Activated naive CD4-positive, alpha-beta T cell treated with anti-CD3 and anti-CD28 coated beads, Interleukin-2, amount 50 U/mL, for 72 hours (primary cell): Measurements from ENCODE around the gene ARHGAP25. TPM values are rescaled to one million over a fixed set of nuclear protein-coding genes. Genes with fewer than 3 reads are reported as not detected.

Source experiments
- ATAC-seq, 2 donors: fragments of 150-1000 bp; cut with Tn5 transposase; 2 replicates each; pipeline ENCODE4 v1.10.0; 2021; ENCODE audit warnings: mild to moderate bottlenecking in 2 of 2, moderate library complexity in 2 of 2
- DNase-seq, 2 donors: peaks; one replicate each; pipeline ENCODE4 v3.0.0; 2021 to 2022; ENCODE audit warnings: low spot score in 2 of 2
- H3K27ac Mint-ChIP-seq, 2 donors: one replicate each; pipeline ENCODE4 v1.8.0; 2022; ENCODE audit warnings: mild to moderate bottlenecking in 2 of 2, mixed read lengths in 2 of 2
- H3K36me3 Mint-ChIP-seq, 2 donors: one replicate each; pipeline ENCODE4 v1.8.0; 2022; ENCODE audit warnings: mixed read lengths in 2 of 2
- H3K9me3 Mint-ChIP-seq, 2 donors: one replicate each; pipeline ENCODE4 v1.8.0; 2022; ENCODE audit warnings: mixed read lengths in 2 of 2
- total RNA-seq, 2 donors: library from RNA; stranded (reverse); gene quantifications; one replicate each; pipeline ENCODE4 v1.2.3, GENCODE V29; 2022

ARHGAP25 gene
- total RNA-seq, 2 donors from 2014 or later: 37.7 to 43.0 TPM

- Mint-ChIP-seq H3K36me3 (peaks cover 26 to 33% of the 10 kb centered on the region in 2 donors), H3K27ac (no peak overlapping the region), H3K9me3 (no peaks in the 10 kb centered on the region)
- DNase-seq: no peak
- no peak for ATAC-seq
Observed at GRCh38 chr2:68813596-68813995, 79.0 kb downstream of the ARHGAP25 start.

GRCh38 chr2:68817306-68817705 lies 82.7 kb downstream of the ARHGAP25 start:
- DNase-seq (no peak), ATAC-seq (no peak)
- peak overlapping the region; percentile 84 to 93 for H3K27ac Mint-ChIP-seq
- no peaks in the 10 kb centered on the region for H3K9me3 Mint-ChIP-seq
- H3K36me3 Mint-ChIP-seq: peaks cover 27 to 32% of the 10 kb centered on the region in 2 donors

GRCh38 chr2:68819556-68819955 lies 84.9 kb downstream of the ARHGAP25 start:
- H3K27ac Mint-ChIP-seq: peak overlapping the region; percentile 29 to 84
- DNase-seq (no peak), ATAC-seq (no peak)
- H3K36me3 Mint-ChIP-seq: peaks cover 32 to 38% of the 10 kb centered on the region in 2 donors
- H3K9me3 Mint-ChIP-seq: no peaks in the 10 kb centered on the region

GRCh38 chr2:68822207-68822872 lies 87.7 kb downstream of the ARHGAP25 start:
- no peaks in the 10 kb centered on the region for H3K9me3 Mint-ChIP-seq
- ATAC-seq (no peak), DNase-seq (no peak)
- peak overlapping the region in 1 of 2 donors; percentile 36 for H3K27ac Mint-ChIP-seq
- peaks cover 47 to 49% of the 10 kb centered on the region in 2 donors for H3K36me3 Mint-ChIP-seq

GRCh38 chr2:68824831-68825230 lies 90.2 kb downstream of the ARHGAP25 start:
- DNase-seq (no peak), ATAC-seq (no peak)
- H3K27ac Mint-ChIP-seq: peak overlapping the region; percentile 61 to 74
- H3K36me3 Mint-ChIP-seq: peaks cover 33 to 40% of the 10 kb centered on the region in 2 donors
- no peaks in the 10 kb centered on the region for H3K9me3 Mint-ChIP-seq

- no peak for ATAC-seq
- DNase-seq: no peak
- peak overlapping the region; percentile 51 to 74 for H3K27ac Mint-ChIP-seq
- H3K36me3 Mint-ChIP-seq: peaks cover 33 to 40% of the 10 kb centered on the region in 2 donors
- H3K9me3 Mint-ChIP-seq: no peaks in the 10 kb centered on the region
Observed at GRCh38 chr2:68825866-68826265, 91.3 kb downstream of the ARHGAP25 start.

- Mint-ChIP-seq H3K9me3 (no peaks in the 10 kb centered on the region), H3K36me3 (peaks cover 26 to 33% of the 10 kb centered on the region in 2 donors)
Observed at GRCh38 chr2:68827666-68828065, 93.1 kb downstream of the ARHGAP25 start.

GRCh38 chr2:68828887-68829708 lies 94.5 kb downstream of the ARHGAP25 start:
- DNase-seq (peak; percentile 32 to 73), ATAC-seq (peak; percentile 36 to 50)
- H3K36me3 Mint-ChIP-seq: peaks cover 16 to 20% of the 10 kb centered on the region in 2 donors
- H3K9me3 Mint-ChIP-seq: no peaks in the 10 kb centered on the region
- peak overlapping the region; percentile 84 to 94 for H3K27ac Mint-ChIP-seq

More at GRCh38 chr2:68827666-68828065, 93.1 kb downstream of the ARHGAP25 start:
- DNase-seq (no peak), ATAC-seq (no peak)
- no peak overlapping the region for H3K27ac Mint-ChIP-seq

- DNase-seq: no peak
- Mint-ChIP-seq H3K36me3 (peaks cover 9 to 14% of the 10 kb centered on the region in 2 donors), H3K9me3 (no peaks in the 10 kb centered on the region), H3K27ac (peak overlapping the region; percentile 84 to 94)
- ATAC-seq: peak; percentile 11 to 23
Observed at GRCh38 chr2:68829749-68830148, 95.1 kb downstream of the ARHGAP25 start.

- H3K9me3 Mint-ChIP-seq: no peaks in the 10 kb centered on the region
- ATAC-seq (peak; percentile 18 to 30), DNase-seq (no peak)
- H3K36me3 Mint-ChIP-seq: no peaks in the 10 kb centered on the region
- peak overlapping the region; percentile 87 to 89 for H3K27ac Mint-ChIP-seq
Observed at GRCh38 chr2:68831686-68832232, 97.1 kb downstream of the ARHGAP25 start.

GRCh38 chr2:68832233-68832869 lies 97.7 kb downstream of the ARHGAP25 start:
- Mint-ChIP-seq H3K36me3 (no peaks in the 10 kb centered on the region), H3K27ac (peak overlapping the region; percentile 87 to 89), H3K9me3 (no peaks in the 10 kb centered on the region)
- peak; percentile 15 to 79 for DNase-seq
- peak; percentile 72 to 86 for ATAC-seq

- Mint-ChIP-seq H3K36me3 (no peaks in the 10 kb centered on the region), H3K9me3 (no peaks in the 10 kb centered on the region), H3K27ac (peak overlapping the region in 1 of 2 donors; percentile 87)
- DNase-seq (no peak), ATAC-seq (no peak)
Observed at GRCh38 chr2:68833162-68833561, 98.6 kb downstream of the ARHGAP25 start.

GRCh38 chr2:68834737-68835376 lies 100.2 kb downstream of the ARHGAP25 start:
- no peak for DNase-seq
- H3K27ac Mint-ChIP-seq: peak overlapping the region; percentile 81 to 86
- peaks cover 0 to 11% of the 10 kb centered on the region in 2 donors for H3K36me3 Mint-ChIP-seq
- no peak for ATAC-seq
- no peaks in the 10 kb centered on the region for H3K9me3 Mint-ChIP-seq

- H3K36me3 Mint-ChIP-seq: peaks cover 0 to 18% of the 10 kb centered on the region in 2 donors
- no peak for ATAC-seq
Observed at GRCh38 chr2:68835621-68836020, 101.0 kb downstream of the ARHGAP25 start.

GRCh38 chr2:68837164-68837860 lies 102.7 kb downstream of the ARHGAP25 start:
- peak overlapping the region; percentile 79 to 92 for H3K27ac Mint-ChIP-seq
- peak; percentile 29 to 48 for ATAC-seq
- no peaks in the 10 kb centered on the region for H3K9me3 Mint-ChIP-seq
- peak; percentile 61 to 70 for DNase-seq
- peaks cover 0 to 18% of the 10 kb centered on the region in 2 donors for H3K36me3 Mint-ChIP-seq

More at GRCh38 chr2:68835621-68836020, 101.0 kb downstream of the ARHGAP25 start:
- DNase-seq: no peak
- Mint-ChIP-seq H3K27ac (peak overlapping the region in 1 of 2 donors; percentile 81), H3K9me3 (no peaks in the 10 kb centered on the region)
